MCF 10A (cell line): ENCODE results near the gene MS4A2. TPM values are rescaled to one million over a fixed set of nuclear protein-coding genes. Genes with fewer than 3 reads are reported as not detected.
"Not testable (repeated sequence)": the region's sequence is repeated elsewhere in the genome, so short reads cannot be mapped to it uniquely, and the experiment has no call there.

Experiments used
- BruUV-seq: library from RNA; stranded (reverse); fragments of 400-500 nt; replicated peaks from 2 replicates; lab custom pipeline; 2021; lab: Mats Ljungman, UMichigan
- CTCF ChIA-PET: fragments of 300-600 bp; sonication (Branson Sonifier 250); formaldehyde crosslinking; extraction: SDS; loops from one replicate; lab custom pipeline; 2021; ENCODE audit warnings: antibody characterized with exemption, inconsistent platforms; lab: Yijun Ruan, JAX
- POLR2A ChIA-PET: fragments of 300-600, 350-650 bp; sonication (Branson Sonifier 250); formaldehyde crosslinking; extraction: SDS; loops from one replicate; lab custom pipeline; 2020; ENCODE audit warnings: antibody characterized with exemption, inconsistent platforms; lab: Yijun Ruan, JAX
- DNase-seq: peaks from one replicate; pipeline ENCODE4 v3.0.0-alpha.2; 2018; ENCODE audit not compliant: unreplicated experiment
- H3K27ac Mint-ChIP-seq: one replicate; pipeline ENCODE4 v1.8.0; 2022; ENCODE audit warnings: mild to moderate bottlenecking, low read depth, mixed read lengths; ENCODE audit not compliant: unreplicated experiment
- H3K27me3 Mint-ChIP-seq: one replicate; pipeline ENCODE4 v1.8.0; 2022; ENCODE audit warnings: mixed read lengths; ENCODE audit not compliant: insufficient read depth, unreplicated experiment
- H3K36me3 Mint-ChIP-seq: one replicate; pipeline ENCODE4 v1.8.0; 2022; ENCODE audit warnings: mild to moderate bottlenecking, moderate library complexity, mixed read lengths; ENCODE audit not compliant: insufficient read depth, unreplicated experiment
- H3K4me1 Mint-ChIP-seq: one replicate; pipeline ENCODE4 v1.8.0; 2022; ENCODE audit warnings: mixed read lengths; ENCODE audit not compliant: insufficient read depth, unreplicated experiment
- H3K4me3 Mint-ChIP-seq: one replicate; pipeline ENCODE4 v1.8.0; 2022; ENCODE audit warnings: mild to moderate bottlenecking, moderate library complexity, mixed read lengths; ENCODE audit not compliant: unreplicated experiment
- H3K9me3 Mint-ChIP-seq: one replicate; pipeline ENCODE4 v1.8.0; 2022; ENCODE audit warnings: mixed read lengths; ENCODE audit not compliant: unreplicated experiment
- CTCF ChIP-seq: fragments of 200-600 bp; IDR thresholded peaks from one replicate; pipeline ENCODE4 v1.8.0; 2022; ENCODE audit warnings: antibody characterized with exemption, mild to moderate bottlenecking; ENCODE audit not compliant: unreplicated experiment
- intact Hi-C: fragments of 100-400 bp; cut with micrococcal nuclease; formaldehyde crosslinking; loops from 2 replicates; pipeline ENCODE4 v1.14.1; 2022
- total RNA-seq: library from RNA; stranded (reverse); gene quantifications from 2 replicates; pipeline ENCODE4 v1.2.3, GENCODE V29; 2022

The MS4A2 gene
- total RNA-seq, 1 experiment from 2014 or later = not detected

GRCh38 chr11:60100516-60100915, 12.1 kb downstream of the MS4A2 start:
- Mint-ChIP-seq H3K27me3 (no peaks in the 10 kb centered on the region), H3K36me3 (no peaks in the 10 kb centered on the region), H3K27ac (no peak overlapping the region), H3K9me3 (no peaks in the 10 kb centered on the region), H3K4me1 (no peaks in the 10 kb centered on the region), H3K4me3 (no peak overlapping the region)
- DNase-seq = no peak
- ChIA-PET POLR2A (no interaction called here), CTCF (interaction anchor here (0.7 kb wide), 1 partner anchor 354 kb away, joined by 4 read pairs; no protein-coding TSS in a partner anchor)
- intact Hi-C loops = no loop called here
- TF ChIP-seq CTCF = no peak
- no TSS peak for BruUV-seq

GRCh38 chr11:60101368-60101767, 12.9 kb downstream of the MS4A2 start:
- H3K4me1 Mint-ChIP-seq, DNase-seq, intact Hi-C loops, H3K27me3 Mint-ChIP-seq, POLR2A ChIA-PET, H3K36me3 Mint-ChIP-seq, H3K27ac Mint-ChIP-seq, H3K9me3 Mint-ChIP-seq, BruUV-seq, CTCF ChIA-PET, H3K4me3 Mint-ChIP-seq: not testable (repeated sequence)

GRCh38 chr11:60104471-60105115, 16.1 kb downstream of the MS4A2 start:
- intact Hi-C loops, H3K27ac Mint-ChIP-seq, DNase-seq, POLR2A ChIA-PET, H3K9me3 Mint-ChIP-seq, H3K36me3 Mint-ChIP-seq, H3K4me3 Mint-ChIP-seq, BruUV-seq, H3K27me3 Mint-ChIP-seq, H3K4me1 Mint-ChIP-seq: not testable (repeated sequence)
- CTCF ChIA-PET = interaction anchor here (0.6 to 0.7 kb wide), 2 partner anchors 143 to 1573 kb away, joined by 4 read pairs; no protein-coding TSS in a partner anchor

- H3K36me3 Mint-ChIP-seq, intact Hi-C loops, CTCF ChIA-PET, H3K9me3 Mint-ChIP-seq, H3K4me3 Mint-ChIP-seq, H3K27me3 Mint-ChIP-seq, H3K27ac Mint-ChIP-seq, POLR2A ChIA-PET, BruUV-seq, DNase-seq, H3K4me1 Mint-ChIP-seq: not testable (repeated sequence)
Observed at GRCh38 chr11:60108631-60109030, 20.2 kb downstream of the MS4A2 start.

- DNase-seq = no peak
- Mint-ChIP-seq H3K36me3 (no peaks in the 10 kb centered on the region), H3K9me3 (no peaks in the 10 kb centered on the region), H3K4me1 (no peaks in the 10 kb centered on the region), H3K4me3 (no peak overlapping the region), H3K27ac (no peak overlapping the region), H3K27me3 (no peaks in the 10 kb centered on the region)
- no TSS peak for BruUV-seq
- intact Hi-C loops = no loop called here
- TF ChIP-seq CTCF = no peak
- POLR2A ChIA-PET = no interaction called here
- CTCF ChIA-PET = no interaction called here
Observed at GRCh38 chr11:60111793-60112192, 23.3 kb downstream of the MS4A2 start.
